GM23338 (cell line): ENCODE data around the gene ADCY1. TPM values are rescaled to one million over a fixed set of nuclear protein-coding genes. Genes with fewer than 3 reads are reported as not detected.

Experiments used
- ATAC-seq: fragments of 200-7000 bp; cut with Tn5 transposase; 3 replicates; pipeline ENCODE4 v1.9.1; 2020
- DNase-seq: peaks from one replicate; pipeline ENCODE4 v3.0.0-alpha.2; 2015; ENCODE audit warnings: low spot score
- H2AFZ ChIP-seq: fragments of 200-600 bp; sonication (generic); 2 replicates; pipeline ENCODE4 v1.8.0; 2016; ENCODE audit warnings: antibody characterized with exemption, mild to moderate bottlenecking, moderate library complexity
- H3F3A ChIP-seq: fragments of 200-600 bp; sonication (generic); replicated peaks from 2 replicates; pipeline ENCODE4 v1.8.0; 2017; ENCODE audit warnings: antibody characterized with exemption, mixed run types, low read depth
- H3K27ac ChIP-seq: fragments of 200-600 bp; sonication (generic); 2 replicates; pipeline ENCODE4 v1.6.1; 2016; ENCODE audit warnings: low read depth
- H3K27me3 ChIP-seq: fragments of 200-600 bp; sonication (generic); 2 replicates; pipeline ENCODE4 v1.8.0; 2016; ENCODE audit warnings: mild to moderate bottlenecking, mixed run types, moderate library complexity; ENCODE audit not compliant: insufficient read depth
- H3K36me3 ChIP-seq: fragments of 200-600 bp; sonication (generic); 2 replicates; pipeline ENCODE4 v1.8.0; 2016; ENCODE audit warnings: mild to moderate bottlenecking; ENCODE audit not compliant: insufficient read depth
- H3K4me1 ChIP-seq: fragments of 200-600 bp; sonication (generic); 2 replicates; pipeline ENCODE4 v1.8.0; 2016; ENCODE audit warnings: mild to moderate bottlenecking, moderate library complexity; ENCODE audit not compliant: insufficient read depth
- H3K4me2 ChIP-seq: fragments of 200-600 bp; sonication (generic); 2 replicates; pipeline ENCODE4 v1.7.1; 2017; ENCODE audit warnings: mixed run types
- H3K4me3 ChIP-seq: fragments of 200-600 bp; sonication (generic); 2 replicates; pipeline ENCODE4 v1.6.1; 2016; ENCODE audit warnings: mixed run types
- H3K79me2 ChIP-seq: fragments of 200-600 bp; sonication (generic); replicated peaks from 2 replicates; pipeline ENCODE4 v1.8.0; 2017; ENCODE audit warnings: mild to moderate bottlenecking; ENCODE audit not compliant: insufficient read depth
- H3K9me2 ChIP-seq: fragments of 200-600 bp; sonication (generic); 2 replicates; pipeline ENCODE4 v1.8.0; 2017; ENCODE audit not compliant: insufficient read depth
- H4K20me1 ChIP-seq: fragments of 200-600 bp; sonication (generic); replicated peaks from 2 replicates; pipeline ENCODE4 v1.8.0; 2017; ENCODE audit warnings: mild to moderate bottlenecking; ENCODE audit not compliant: insufficient read depth
- H3K27ac Mint-ChIP-seq: 2 replicates; pipeline ENCODE4 v1.8.0; 2020; ENCODE audit warnings: inconsistent platforms, mild to moderate bottlenecking, moderate library complexity, mixed read lengths
- H3K27me3 Mint-ChIP-seq: 3 replicates; pipeline ENCODE4 v1.8.0; 2022; ENCODE audit warnings: low read depth, mild to moderate bottlenecking, moderate library complexity, mixed read lengths, inconsistent platforms; ENCODE audit not compliant: insufficient read depth, poor library complexity
- H3K36me3 Mint-ChIP-seq: 3 replicates; pipeline ENCODE4 v1.8.0; 2021; ENCODE audit warnings: low read depth, mild to moderate bottlenecking, inconsistent platforms, moderate library complexity, mixed read lengths
- H3K4me1 Mint-ChIP-seq: 3 replicates; pipeline ENCODE4 v1.8.0; 2020; ENCODE audit warnings: mild to moderate bottlenecking, inconsistent platforms, mixed read lengths
- H3K4me3 Mint-ChIP-seq: 3 replicates; pipeline ENCODE4 v1.8.0; 2021; ENCODE audit warnings: moderate library complexity, mild to moderate bottlenecking, inconsistent platforms, mixed read lengths
- H3K9me3 Mint-ChIP-seq: 3 replicates; pipeline ENCODE4 v1.8.0; 2020; ENCODE audit warnings: moderate library complexity, mild to moderate bottlenecking, inconsistent platforms, mixed read lengths
- CREB1 ChIP-seq: fragments of 250-450 bp; sonication (Bioruptor Pico); IDR thresholded peaks from 2 replicates; pipeline ENCODE4 v1.5.0; 2020; ENCODE audit warnings: low read depth, mild to moderate bottlenecking, moderate library complexity
- EZH2phosphoT487 ChIP-seq: fragments of 200-600 bp; sonication (generic); IDR thresholded peaks from one replicate; pipeline ENCODE4 v1.8.1; 2018; ENCODE audit warnings: antibody characterized with exemption; ENCODE audit not compliant: unreplicated experiment
- NANOG ChIP-seq: IDR thresholded peaks from 2 replicates; pipeline ENCODE4 v1.6.1; 2016; ENCODE audit warnings: antibody characterized with exemption, borderline replicate concordance
- POLR2AphosphoS5 ChIP-seq: IDR thresholded peaks from 2 replicates; pipeline ENCODE4 v1.6.1; 2016; ENCODE audit warnings: antibody characterized with exemption, low read depth
- STAT1 ChIP-seq: IDR thresholded peaks from one replicate; pipeline ENCODE4 v1.6.1; 2016; ENCODE audit warnings: antibody characterized with exemption; ENCODE audit not compliant: unreplicated experiment
- ZNF114 ChIP-seq: fragments of 250-450 bp; sonication (Bioruptor Pico); IDR thresholded peaks from 2 replicates; pipeline ENCODE4 v1.5.0; 2020; ENCODE audit warnings: mild to moderate bottlenecking, moderate library complexity
- ZNF331 ChIP-seq: fragments of 250-450 bp; sonication (Bioruptor Pico); IDR thresholded peaks from 2 replicates; pipeline ENCODE4 v1.5.0; 2020; ENCODE audit warnings: low read depth, mild to moderate bottlenecking, moderate library complexity
- polyA plus RNA-seq: library from polyadenylated mRNA; unstranded; fragments of >200 nt; fragmentation: Nextera tagmentation; extraction: Ambion mirVana; gene quantifications from 2 replicates; pipeline ENCODE4 v1.2.1, GENCODE V29; 2016
- total RNA-seq: library from RNA; depleted of rRNA; stranded (reverse); fragments of >200 nt; shearing (Covaris generic); gene quantifications from 2 replicates; pipeline ENCODE4 v1.2.3, GENCODE V29; 2014
- TF ChIP-seq, protein P1 (sequence below), 2 experiments: fragments of 200-600 bp in 1 of 2; sonication (generic) in 1 of 2; conservative IDR thresholded peaks; 2 replicates each; pipeline versions ENCODE4 v1.5.1 to v1.6.1; 2016 to 2017; ENCODE audit warnings: antibody characterized with exemption in 2 of 2, low read depth in 2 of 2, mild to moderate bottlenecking in 2 of 2, moderate library complexity in 1 of 2
- TF ChIP-seq, protein P2 (sequence below): fragments of 250-450 bp; sonication (Bioruptor Pico); IDR thresholded peaks from 2 replicates; pipeline ENCODE4 v1.5.0; 2020; ENCODE audit warnings: mild to moderate bottlenecking, moderate library complexity

Gene ADCY1
- total and polyA plus RNA-seq, 2 experiments from 2014 or later = 2.3 to 18.7 TPM

DNA sequence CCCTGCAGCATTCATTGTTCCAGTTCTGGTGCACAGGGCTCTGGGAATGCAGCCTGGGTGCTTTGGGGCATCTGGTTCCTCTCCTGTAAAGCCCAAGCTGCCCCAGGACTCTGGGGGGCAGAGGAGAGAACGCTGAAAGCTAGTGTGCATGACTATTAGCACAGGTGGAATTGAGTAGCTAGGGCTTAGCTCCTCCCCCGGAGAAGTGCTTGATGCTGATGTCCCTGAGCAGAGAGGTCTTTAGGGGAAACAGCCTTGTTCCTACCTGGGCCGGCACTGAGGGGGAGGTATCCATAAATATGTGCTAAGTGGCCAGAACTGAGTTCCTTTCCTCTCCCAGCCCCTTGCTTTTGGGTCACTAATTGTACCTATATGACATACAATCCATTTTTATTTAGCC is 3.9 kb downstream of the ADCY1 start:
- Histone ChIP-seq H3K4me1 (peaks cover 32% of the 10 kb centered on the region), H2AFZ (no peak overlapping the region), H3K27ac (no peak overlapping the region), H3K27me3 (peaks cover 33% of the 10 kb centered on the region), H3F3A (peaks cover 4% of the 10 kb centered on the region; the same call in 1 of the 2 replicates), H3K36me3 (no peaks in the 10 kb centered on the region), H4K20me1 (peaks cover 12% of the 10 kb centered on the region; the same call in 1 of the 2 replicates), H3K4me2 (no peak overlapping the region), H3K4me3 (no peak overlapping the region), H3K9me2 (no peaks in the 10 kb centered on the region), H3K79me2 (peaks cover 2% of the 10 kb centered on the region; the same call in 1 of the 2 replicates)
- Mint-ChIP-seq H3K4me1 (peaks cover 62% of the 10 kb centered on the region), H3K36me3 (no peaks in the 10 kb centered on the region), H3K27ac (no peak overlapping the region), H3K9me3 (no peaks in the 10 kb centered on the region; the same call in 2 of the 3 replicates), H3K27me3 (peaks cover 36% of the 10 kb centered on the region), H3K4me3 (no peak overlapping the region)
- no peak for TF ChIP-seq ZNF114 (CRISPR knock-in tag)
- no peak for ATAC-seq
- DNase-seq = no peak

DNA sequence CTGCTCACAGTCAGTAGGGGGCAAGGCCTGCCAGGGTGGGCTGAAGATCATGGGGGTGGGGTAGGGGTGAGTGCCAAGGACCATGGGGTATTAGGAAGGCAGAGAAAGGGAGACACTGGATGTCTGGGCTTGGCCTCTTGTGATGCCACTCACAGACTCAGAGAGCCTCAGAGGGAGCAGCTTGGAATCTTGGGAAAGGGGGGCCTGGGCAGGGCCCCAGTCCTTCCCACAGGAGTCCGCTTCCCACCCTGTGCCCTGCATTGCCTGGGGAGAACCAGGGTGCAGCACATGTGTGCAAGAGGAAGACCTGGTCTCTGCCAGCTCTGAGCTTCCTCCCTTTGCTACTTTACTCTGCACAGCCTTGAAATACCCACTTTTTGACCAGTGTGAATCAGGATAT is 4.3 kb downstream of the ADCY1 start:
- Mint-ChIP-seq H3K4me1 (peaks cover 62% of the 10 kb centered on the region), H3K9me3 (no peaks in the 10 kb centered on the region), H3K36me3 (no peaks in the 10 kb centered on the region)

More for the DNA sequence above, 4.3 kb downstream of the ADCY1 start:
- H2AFZ ChIP-seq = no peak overlapping the region
- H3K27me3 Mint-ChIP-seq = peaks cover 32% of the 10 kb centered on the region
- no peak overlapping the region for H3K4me2 ChIP-seq
- H3K27me3 ChIP-seq = peaks cover 28% of the 10 kb centered on the region
- DNase-seq (no peak), ATAC-seq (no peak)
- H3K36me3 ChIP-seq = no peaks in the 10 kb centered on the region
- H4K20me1 ChIP-seq = peaks cover 12% of the 10 kb centered on the region; the same call in 1 of the 2 replicates
- no peaks in the 10 kb centered on the region for H3K9me2 ChIP-seq
- peaks cover 35% of the 10 kb centered on the region for H3K4me1 ChIP-seq
- TF ChIP-seq EZH2phosphoT487 (no peak), POLR2AphosphoS5 (no peak), NANOG (no peak), CREB1 (CRISPR knock-in tag) (no peak), STAT1 (no peak), ZNF331 (no peak)
- TF ChIP-seq, protein P1, sequence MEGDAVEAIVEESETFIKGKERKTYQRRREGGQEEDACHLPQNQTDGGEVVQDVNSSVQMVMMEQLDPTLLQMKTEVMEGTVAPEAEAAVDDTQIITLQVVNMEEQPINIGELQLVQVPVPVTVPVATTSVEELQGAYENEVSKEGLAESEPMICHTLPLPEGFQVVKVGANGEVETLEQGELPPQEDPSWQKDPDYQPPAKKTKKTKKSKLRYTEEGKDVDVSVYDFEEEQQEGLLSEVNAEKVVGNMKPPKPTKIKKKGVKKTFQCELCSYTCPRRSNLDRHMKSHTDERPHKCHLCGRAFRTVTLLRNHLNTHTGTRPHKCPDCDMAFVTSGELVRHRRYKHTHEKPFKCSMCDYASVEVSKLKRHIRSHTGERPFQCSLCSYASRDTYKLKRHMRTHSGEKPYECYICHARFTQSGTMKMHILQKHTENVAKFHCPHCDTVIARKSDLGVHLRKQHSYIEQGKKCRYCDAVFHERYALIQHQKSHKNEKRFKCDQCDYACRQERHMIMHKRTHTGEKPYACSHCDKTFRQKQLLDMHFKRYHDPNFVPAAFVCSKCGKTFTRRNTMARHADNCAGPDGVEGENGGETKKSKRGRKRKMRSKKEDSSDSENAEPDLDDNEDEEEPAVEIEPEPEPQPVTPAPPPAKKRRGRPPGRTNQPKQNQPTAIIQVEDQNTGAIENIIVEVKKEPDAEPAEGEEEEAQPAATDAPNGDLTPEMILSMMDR (conservative IDR thresholded peaks at IDR 0.05; ENCODE audit: low read depth in 2 of 2) = no peak
- TF ChIP-seq, protein P2, sequence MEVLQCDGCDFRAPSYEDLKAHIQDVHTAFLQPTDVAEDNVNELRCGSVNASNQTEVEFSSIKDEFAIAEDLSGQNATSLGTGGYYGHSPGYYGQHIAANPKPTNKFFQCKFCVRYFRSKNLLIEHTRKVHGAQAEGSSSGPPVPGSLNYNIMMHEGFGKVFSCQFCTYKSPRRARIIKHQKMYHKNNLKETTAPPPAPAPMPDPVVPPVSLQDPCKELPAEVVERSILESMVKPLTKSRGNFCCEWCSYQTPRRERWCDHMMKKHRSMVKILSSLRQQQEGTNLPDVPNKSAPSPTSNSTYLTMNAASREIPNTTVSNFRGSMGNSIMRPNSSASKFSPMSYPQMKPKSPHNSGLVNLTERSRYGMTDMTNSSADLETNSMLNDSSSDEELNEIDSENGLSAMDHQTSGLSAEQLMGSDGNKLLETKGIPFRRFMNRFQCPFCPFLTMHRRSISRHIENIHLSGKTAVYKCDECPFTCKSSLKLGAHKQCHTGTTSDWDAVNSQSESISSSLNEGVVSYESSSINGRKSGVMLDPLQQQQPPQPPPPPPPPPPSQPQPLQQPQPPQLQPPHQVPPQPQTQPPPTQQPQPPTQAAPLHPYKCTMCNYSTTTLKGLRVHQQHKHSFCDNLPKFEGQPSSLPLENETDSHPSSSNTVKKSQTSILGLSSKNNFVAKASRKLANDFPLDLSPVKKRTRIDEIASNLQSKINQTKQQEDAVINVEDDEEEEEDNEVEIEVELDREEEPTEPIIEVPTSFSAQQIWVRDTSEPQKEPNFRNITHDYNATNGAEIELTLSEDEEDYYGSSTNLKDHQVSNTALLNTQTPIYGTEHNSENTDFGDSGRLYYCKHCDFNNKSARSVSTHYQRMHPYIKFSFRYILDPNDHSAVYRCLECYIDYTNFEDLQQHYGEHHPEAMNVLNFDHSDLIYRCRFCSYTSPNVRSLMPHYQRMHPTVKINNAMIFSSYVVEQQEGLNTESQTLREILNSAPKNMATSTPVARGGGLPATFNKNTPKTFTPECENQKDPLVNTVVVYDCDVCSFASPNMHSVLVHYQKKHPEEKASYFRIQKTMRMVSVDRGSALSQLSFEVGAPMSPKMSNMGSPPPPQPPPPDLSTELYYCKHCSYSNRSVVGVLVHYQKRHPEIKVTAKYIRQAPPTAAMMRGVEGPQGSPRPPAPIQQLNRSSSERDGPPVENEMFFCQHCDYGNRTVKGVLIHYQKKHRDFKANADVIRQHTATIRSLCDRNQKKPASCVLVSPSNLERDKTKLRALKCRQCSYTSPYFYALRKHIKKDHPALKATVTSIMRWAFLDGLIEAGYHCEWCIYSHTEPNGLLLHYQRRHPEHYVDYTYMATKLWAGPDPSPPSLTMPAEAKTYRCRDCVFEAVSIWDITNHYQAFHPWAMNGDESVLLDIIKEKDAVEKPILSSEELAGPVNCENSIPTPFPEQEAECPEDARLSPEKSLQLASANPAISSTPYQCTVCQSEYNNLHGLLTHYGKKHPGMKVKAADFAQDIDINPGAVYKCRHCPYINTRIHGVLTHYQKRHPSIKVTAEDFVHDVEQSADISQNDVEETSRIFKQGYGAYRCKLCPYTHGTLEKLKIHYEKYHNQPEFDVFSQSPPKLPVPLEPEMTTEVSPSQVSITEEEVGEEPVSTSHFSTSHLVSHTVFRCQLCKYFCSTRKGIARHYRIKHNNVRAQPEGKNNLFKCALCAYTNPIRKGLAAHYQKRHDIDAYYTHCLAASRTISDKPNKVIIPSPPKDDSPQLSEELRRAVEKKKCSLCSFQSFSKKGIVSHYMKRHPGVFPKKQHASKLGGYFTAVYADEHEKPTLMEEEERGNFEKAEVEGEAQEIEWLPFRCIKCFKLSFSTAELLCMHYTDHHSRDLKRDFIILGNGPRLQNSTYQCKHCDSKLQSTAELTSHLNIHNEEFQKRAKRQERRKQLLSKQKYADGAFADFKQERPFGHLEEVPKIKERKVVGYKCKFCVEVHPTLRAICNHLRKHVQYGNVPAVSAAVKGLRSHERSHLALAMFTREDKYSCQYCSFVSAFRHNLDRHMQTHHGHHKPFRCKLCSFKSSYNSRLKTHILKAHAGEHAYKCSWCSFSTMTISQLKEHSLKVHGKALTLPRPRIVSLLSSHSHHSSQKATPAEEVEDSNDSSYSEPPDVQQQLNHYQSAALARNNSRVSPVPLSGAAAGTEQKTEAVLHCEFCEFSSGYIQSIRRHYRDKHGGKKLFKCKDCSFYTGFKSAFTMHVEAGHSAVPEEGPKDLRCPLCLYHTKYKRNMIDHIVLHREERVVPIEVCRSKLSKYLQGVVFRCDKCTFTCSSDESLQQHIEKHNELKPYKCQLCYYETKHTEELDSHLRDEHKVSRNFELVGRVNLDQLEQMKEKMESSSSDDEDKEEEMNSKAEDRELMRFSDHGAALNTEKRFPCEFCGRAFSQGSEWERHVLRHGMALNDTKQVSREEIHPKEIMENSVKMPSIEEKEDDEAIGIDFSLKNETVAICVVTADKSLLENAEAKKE (CRISPR knock-in tag) = no peak
- H3F3A ChIP-seq = peaks cover 4% of the 10 kb centered on the region; the same call in 1 of the 2 replicates
- no peak overlapping the region for H3K4me3 Mint-ChIP-seq
- H3K27ac Mint-ChIP-seq = no peak overlapping the region
- no peak overlapping the region for H3K27ac ChIP-seq
- peaks cover 2% of the 10 kb centered on the region; the same call in 1 of the 2 replicates for H3K79me2 ChIP-seq
- no peak overlapping the region for H3K4me3 ChIP-seq
